Breast epithelium (tissue), 4 donors: Measurements from ENCODE around the gene UBXN6. TPM values are rescaled to one million over a fixed set of nuclear protein-coding genes. Genes with fewer than 3 reads are reported as not detected.

ENCODE experiments used
- DNase-seq, 2 donors: peaks; one replicate each; pipeline ENCODE4 v3.0.0-alpha.2; 2019; ENCODE audit warnings: low spot score in 2 of 2
- H3K27ac ChIP-seq, 2 donors: fragments of 200-600 bp; sonication (generic) in 1 of 2; one replicate each; pipeline ENCODE4 v1.5.1; 2016 to 2019; ENCODE audit warnings: mild to moderate bottlenecking in 1 of 2
- H3K27me3 ChIP-seq, 2 donors: fragments of 200-600 bp; sonication (generic) in 1 of 2; one replicate each; pipeline versions ENCODE4 v1.5.1 to v1.6.0; 2017 to 2019; ENCODE audit warnings: control low read depth in 1 of 2, mild to moderate bottlenecking in 1 of 2
- H3K36me3 ChIP-seq: fragments of 200-600 bp; one replicate; pipeline ENCODE4 v1.5.1; 2019
- H3K4me1 ChIP-seq, 2 donors: fragments of 200-600 bp; sonication (generic); one replicate each; pipeline ENCODE4 v1.5.1; 2016 to 2019; ENCODE audit warnings: control low read depth in 1 of 2
- H3K4me3 ChIP-seq, 3 donors: fragments of 200-600 bp; sonication (generic); 1 replicate in 2 of 3; 2 replicates in 1 of 3; pipeline ENCODE4 v1.5.1; 2016 to 2019; ENCODE audit warnings: mild to moderate bottlenecking in 3 of 3, moderate library complexity in 2 of 3
- H3K9me3 ChIP-seq, 2 donors: fragments of 200-600 bp; sonication (generic) in 1 of 2; one replicate each; pipeline ENCODE4 v1.5.1; 2016 to 2019; ENCODE audit warnings: control low read depth in 1 of 2
- POLR2A ChIP-seq: fragments of 450-650 bp; IDR thresholded peaks from one replicate; pipeline ENCODE4 v1.6.1; 2016; ENCODE audit warnings: antibody characterized with exemption, mild to moderate bottlenecking, moderate library complexity
- POLR2AphosphoS5 ChIP-seq, 3 donors: sonication (generic); formaldehyde crosslinking; IDR thresholded peaks; one replicate each; pipeline ENCODE4 v1.6.1; 2017; ENCODE audit warnings: antibody characterized with exemption in 3 of 3
- intact Hi-C: fragments of 100-400 bp; cut with DNase I; formaldehyde crosslinking; loops from one replicate; pipeline ENCODE4 v1.15.1; 2023; ENCODE audit warnings: low total_unique reads
- total RNA-seq, 3 donors: library from RNA; depleted of rRNA; stranded (reverse); fragments of >200 nt; gene quantifications; one replicate each; pipeline ENCODE4 v1.1.0, GENCODE V29; 2016
- TF ChIP-seq, protein P1 (sequence below), 3 donors: fragments of 450-650 bp; IDR thresholded peaks; one replicate each; pipeline ENCODE4 v1.5.1; 2016 to 2017; ENCODE audit warnings: antibody characterized with exemption in 3 of 3, mild to moderate bottlenecking in 3 of 3, moderate library complexity in 3 of 3

The UBXN6 gene
- total RNA-seq, 3 donors from 2014 or later = 72.9 to 139 (median 91.1) TPM

DNA sequence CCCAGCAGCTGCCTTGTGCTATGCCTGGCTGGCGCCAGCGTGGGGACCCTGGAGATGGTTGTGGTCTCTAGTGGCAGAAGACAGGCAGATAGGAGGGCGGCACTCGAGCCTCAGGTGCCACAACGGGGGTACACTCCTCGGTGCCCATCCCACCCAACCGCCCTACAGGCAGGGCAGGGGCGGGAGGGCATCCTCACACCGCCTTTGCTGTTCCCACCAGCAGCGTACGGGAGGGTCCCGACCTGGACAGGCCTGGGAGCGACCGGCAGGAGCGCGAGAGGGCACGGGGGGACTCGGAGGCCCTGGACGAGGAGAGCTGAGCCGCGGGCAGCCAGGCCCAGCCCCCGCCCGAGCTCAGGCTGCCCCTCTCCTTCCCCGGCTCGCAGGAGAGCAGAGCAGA is 44.1 kb upstream of the UBXN6 start:
- H3K4me1 ChIP-seq = no peaks in the 10 kb centered on the region
- H3K27me3 ChIP-seq = no peaks in the 10 kb centered on the region
- no peaks in the 10 kb centered on the region for H3K36me3 ChIP-seq
- intact Hi-C loops = no loop called here
- no peaks in the 10 kb centered on the region for H3K9me3 ChIP-seq
- H3K27ac ChIP-seq = peak overlapping the region in 1 of 2 donors; percentile 43
- H3K4me3 ChIP-seq = no peak overlapping the region
- DNase-seq = no peak
- no peak for TF ChIP-seq POLR2AphosphoS5 (IDR thresholded peaks at IDR 0.05)

DNA sequence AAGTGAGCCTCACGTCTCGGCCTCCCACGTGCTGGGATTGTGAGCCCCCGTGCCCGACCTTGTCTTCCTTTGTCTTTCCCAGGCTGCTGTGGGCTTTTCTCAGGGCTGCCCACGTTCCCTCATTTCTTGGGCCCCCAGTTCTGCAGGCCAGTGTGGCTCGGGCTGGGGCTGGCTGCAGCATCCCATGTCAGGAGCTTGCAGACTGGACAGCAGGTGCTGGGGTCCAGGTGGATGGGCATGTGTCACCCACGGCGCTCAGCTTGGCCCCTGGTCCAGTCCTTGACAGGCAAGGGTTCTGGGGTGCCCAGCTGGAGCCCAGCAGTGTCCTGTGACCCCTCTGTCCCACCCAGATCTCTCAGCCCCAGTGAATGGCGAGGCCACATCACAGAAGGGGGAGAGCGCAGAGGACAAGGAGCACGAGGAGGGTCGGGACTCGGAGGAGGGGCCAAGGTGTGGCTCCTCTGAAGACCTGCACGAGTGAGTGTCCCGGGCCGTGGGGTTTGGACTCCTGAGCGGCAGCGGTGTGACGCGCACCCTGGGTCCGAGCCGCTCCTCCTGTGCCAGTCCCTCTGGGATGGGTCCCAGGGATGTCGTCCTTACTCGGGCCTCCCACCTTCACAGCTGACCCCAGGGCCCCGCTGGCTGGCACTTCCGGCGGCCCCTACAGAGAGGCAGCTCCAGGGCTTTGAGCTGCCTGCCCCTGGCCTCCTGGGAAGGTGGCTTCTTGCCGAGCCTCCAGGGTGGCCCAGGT is 43.4 kb upstream of the UBXN6 start:
- no peaks in the 10 kb centered on the region for H3K4me1 ChIP-seq
- H3K36me3 ChIP-seq = no peaks in the 10 kb centered on the region
- H3K9me3 ChIP-seq = no peaks in the 10 kb centered on the region
- intact Hi-C loops = no loop called here
- TF ChIP-seq, protein P1, sequence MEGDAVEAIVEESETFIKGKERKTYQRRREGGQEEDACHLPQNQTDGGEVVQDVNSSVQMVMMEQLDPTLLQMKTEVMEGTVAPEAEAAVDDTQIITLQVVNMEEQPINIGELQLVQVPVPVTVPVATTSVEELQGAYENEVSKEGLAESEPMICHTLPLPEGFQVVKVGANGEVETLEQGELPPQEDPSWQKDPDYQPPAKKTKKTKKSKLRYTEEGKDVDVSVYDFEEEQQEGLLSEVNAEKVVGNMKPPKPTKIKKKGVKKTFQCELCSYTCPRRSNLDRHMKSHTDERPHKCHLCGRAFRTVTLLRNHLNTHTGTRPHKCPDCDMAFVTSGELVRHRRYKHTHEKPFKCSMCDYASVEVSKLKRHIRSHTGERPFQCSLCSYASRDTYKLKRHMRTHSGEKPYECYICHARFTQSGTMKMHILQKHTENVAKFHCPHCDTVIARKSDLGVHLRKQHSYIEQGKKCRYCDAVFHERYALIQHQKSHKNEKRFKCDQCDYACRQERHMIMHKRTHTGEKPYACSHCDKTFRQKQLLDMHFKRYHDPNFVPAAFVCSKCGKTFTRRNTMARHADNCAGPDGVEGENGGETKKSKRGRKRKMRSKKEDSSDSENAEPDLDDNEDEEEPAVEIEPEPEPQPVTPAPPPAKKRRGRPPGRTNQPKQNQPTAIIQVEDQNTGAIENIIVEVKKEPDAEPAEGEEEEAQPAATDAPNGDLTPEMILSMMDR (IDR thresholded peaks at IDR 0.05) = no peak
- TF ChIP-seq POLR2A (no peak), POLR2AphosphoS5 (IDR thresholded peaks at IDR 0.05) (no peak)
- H3K27me3 ChIP-seq = no peaks in the 10 kb centered on the region
- H3K27ac ChIP-seq = no peak overlapping the region
- DNase-seq = no peak
- no peak overlapping the region for H3K4me3 ChIP-seq

DNA sequence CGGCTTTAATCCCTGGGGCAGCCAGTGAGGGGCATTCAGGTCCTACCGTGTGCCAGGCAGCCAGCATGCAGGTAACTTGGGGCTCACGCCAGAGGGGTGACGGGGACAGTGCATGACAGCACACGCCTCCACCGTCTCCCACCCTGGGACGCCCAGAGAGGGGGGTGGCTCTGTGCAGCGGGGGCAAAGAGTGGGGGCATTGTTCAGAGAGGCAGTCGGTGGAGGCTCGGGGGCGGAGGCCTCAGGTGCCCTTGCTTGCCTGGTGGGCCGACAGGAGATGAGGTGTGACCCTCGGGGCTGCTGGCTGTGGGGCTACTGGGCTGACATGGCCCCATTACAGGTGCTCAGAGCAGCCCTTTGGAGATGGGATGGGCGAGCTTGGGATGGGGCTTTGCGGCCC is 42.3 kb upstream of the UBXN6 start:
- TF ChIP-seq, protein P1 (IDR thresholded peaks at IDR 0.05) = no peak
- no peak for TF ChIP-seq POLR2AphosphoS5 (IDR thresholded peaks at IDR 0.05)
- TF ChIP-seq POLR2A = no peak
- H3K27ac ChIP-seq = no peak overlapping the region
- DNase-seq = no peak
- intact Hi-C loops = no loop called here
- no peaks in the 10 kb centered on the region for H3K9me3 ChIP-seq
- H3K27me3 ChIP-seq = no peaks in the 10 kb centered on the region
- H3K4me1 ChIP-seq = no peaks in the 10 kb centered on the region
- H3K36me3 ChIP-seq = no peaks in the 10 kb centered on the region
- no peak overlapping the region for H3K4me3 ChIP-seq

DNA sequence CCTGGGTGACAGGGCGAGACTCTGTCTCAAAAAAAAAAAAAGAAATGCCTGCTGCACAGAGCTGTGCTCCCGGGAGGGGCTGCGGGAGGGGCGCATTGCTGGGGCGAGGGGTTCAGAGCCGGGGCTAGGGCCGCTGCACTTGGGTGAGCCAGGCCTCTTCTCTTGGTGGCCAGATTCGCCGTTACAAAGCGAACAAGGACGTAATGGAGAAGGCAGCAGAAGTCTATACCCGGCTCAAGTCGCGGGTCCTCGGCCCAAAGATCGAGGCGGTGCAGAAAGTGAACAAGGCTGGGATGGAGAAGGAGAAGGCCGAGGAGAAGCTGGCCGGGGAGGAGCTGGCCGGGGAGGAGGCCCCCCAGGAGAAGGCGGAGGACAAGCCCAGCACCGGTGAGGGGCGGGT is 41.7 kb upstream of the UBXN6 start:
- H3K4me1 ChIP-seq = no peaks in the 10 kb centered on the region
- H3K36me3 ChIP-seq = no peaks in the 10 kb centered on the region
- H3K4me3 ChIP-seq = no peak overlapping the region
- no peak for DNase-seq
- H3K27me3 ChIP-seq = no peaks in the 10 kb centered on the region
- H3K9me3 ChIP-seq = no peaks in the 10 kb centered on the region
- H3K27ac ChIP-seq = no peak overlapping the region
- intact Hi-C loops = no loop called here
- TF ChIP-seq, protein P1 (IDR thresholded peaks at IDR 0.05) = no peak
- no peak for TF ChIP-seq POLR2AphosphoS5 (IDR thresholded peaks at IDR 0.05)
- no peak for TF ChIP-seq POLR2A

DNA sequence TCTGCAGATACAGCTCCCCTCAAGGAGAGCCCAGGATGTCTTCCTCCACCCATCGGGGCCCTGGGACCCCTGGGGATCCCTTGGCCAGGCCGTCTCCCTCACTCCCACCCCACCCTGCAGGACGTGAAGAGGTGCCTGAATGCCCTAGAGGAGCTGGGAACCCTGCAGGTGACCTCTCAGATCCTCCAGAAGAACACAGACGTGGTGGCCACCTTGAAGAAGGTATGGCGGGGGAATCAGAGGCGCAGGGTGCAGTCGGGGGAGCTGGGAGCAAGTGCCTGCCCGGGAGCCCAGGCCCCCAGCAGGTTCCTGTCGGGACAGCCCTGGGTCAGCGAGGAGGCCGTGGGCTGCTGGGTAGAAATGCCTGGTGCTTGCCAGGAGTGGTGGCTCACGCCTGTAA is 41.1 kb upstream of the UBXN6 start:
- no peaks in the 10 kb centered on the region for H3K9me3 ChIP-seq
- no peak for DNase-seq
- TF ChIP-seq, protein P1 (IDR thresholded peaks at IDR 0.05) = no peak
- no peak for TF ChIP-seq POLR2AphosphoS5 (IDR thresholded peaks at IDR 0.05)
- no peak for TF ChIP-seq POLR2A
- no peaks in the 10 kb centered on the region for H3K36me3 ChIP-seq
- H3K27ac ChIP-seq = no peak overlapping the region
- H3K4me1 ChIP-seq = no peaks in the 10 kb centered on the region
- no peaks in the 10 kb centered on the region for H3K27me3 ChIP-seq
- intact Hi-C loops = no loop called here
- no peak overlapping the region for H3K4me3 ChIP-seq
